ENCODE measurements around the gene SFT2D3. TPM values are rescaled to one million over a fixed set of nuclear protein-coding genes. Genes with fewer than 3 reads are reported as not detected.

SFT2D3 gene
- total and polyA plus RNA-seq, 9 of the 15 experiments (the other 6 are each of a cell fraction or from before 2014, with no cell fraction given) = 7.5 to 9.9 (median 8.9) TPM; not detected in 2

DNA sequence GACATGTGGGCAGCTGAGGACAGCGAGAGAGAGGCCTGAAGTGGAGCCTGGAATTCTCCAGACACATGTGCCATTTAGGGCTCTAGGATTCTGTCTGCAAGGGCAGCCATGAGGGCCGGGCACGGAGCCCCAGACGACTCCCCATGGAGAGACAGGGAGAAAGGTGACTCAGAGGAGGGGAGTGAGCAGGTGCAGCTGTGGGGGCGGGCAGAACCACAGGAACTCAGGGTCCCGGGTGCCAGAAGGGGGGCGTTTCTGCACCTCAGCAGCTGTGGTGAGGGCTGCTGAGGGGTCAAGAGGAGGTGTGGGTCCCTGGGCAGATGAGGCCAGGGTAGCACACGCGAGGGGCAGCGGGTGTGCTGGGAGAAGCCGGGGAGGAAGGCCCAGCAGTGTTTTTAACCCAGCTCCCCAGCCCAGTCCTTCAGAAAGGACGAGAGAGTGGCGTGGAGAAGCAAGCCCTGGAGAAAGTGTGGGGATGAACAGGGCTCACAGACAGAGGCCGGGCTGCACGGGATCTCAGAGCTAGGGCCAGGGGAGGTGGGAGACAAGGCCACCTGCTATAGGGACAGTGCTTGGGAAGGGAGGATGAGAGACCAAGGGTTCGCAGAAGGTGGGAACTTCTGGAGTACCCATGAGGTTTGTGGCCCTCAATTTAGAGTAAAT is 47.7 kb upstream of the SFT2D3 start:
- peaks cover 56 to 82% of the 10 kb centered on the region in 2 experiments for H3K27me3 ChIP-seq (ENCODE audit: control insufficient read depth in 2 of 2, insufficient read depth in 2 of 2, low read length in 2 of 2)
- POLR2A ChIA-PET = interaction anchor here (0.6 to 1.2 kb wide), 2 partner anchors 62 to 127 kb away, joined by 3 read pairs; partner anchors contain the start of gene IWS1
- in situ Hi-C loops (cut with MboI) = no loop called here
- TF ChIP-seq JUNB (CRISPR knock-in tag; conservative IDR thresholded peaks at IDR 0.05) (no peak), RAD51 (IDR thresholded peaks at IDR 0.05; ENCODE audit: borderline replicate concordance, low read depth) (no peak), ARID2 (IDR thresholded peaks at IDR 0.05) (no peak), DDX20 (tag; IDR thresholded peaks at IDR 0.05; ENCODE audit: low read depth) (no peak), FUS (optimal IDR thresholded peaks at IDR 0.05; ENCODE audit: low read depth, low read length) (no peak), SOX6 (IDR thresholded peaks at IDR 0.05) (no peak), CREM (IDR thresholded peaks at IDR 0.05; ENCODE audit: low read depth) (no peak), ZNF699 (CRISPR knock-in tag; IDR thresholded peaks at IDR 0.05; ENCODE audit: insufficient replicate concordance) (no peak), TRIM28 (IDR thresholded peaks at IDR 0.05) (no peak)
- TF ChIP-seq, protein P1, sequence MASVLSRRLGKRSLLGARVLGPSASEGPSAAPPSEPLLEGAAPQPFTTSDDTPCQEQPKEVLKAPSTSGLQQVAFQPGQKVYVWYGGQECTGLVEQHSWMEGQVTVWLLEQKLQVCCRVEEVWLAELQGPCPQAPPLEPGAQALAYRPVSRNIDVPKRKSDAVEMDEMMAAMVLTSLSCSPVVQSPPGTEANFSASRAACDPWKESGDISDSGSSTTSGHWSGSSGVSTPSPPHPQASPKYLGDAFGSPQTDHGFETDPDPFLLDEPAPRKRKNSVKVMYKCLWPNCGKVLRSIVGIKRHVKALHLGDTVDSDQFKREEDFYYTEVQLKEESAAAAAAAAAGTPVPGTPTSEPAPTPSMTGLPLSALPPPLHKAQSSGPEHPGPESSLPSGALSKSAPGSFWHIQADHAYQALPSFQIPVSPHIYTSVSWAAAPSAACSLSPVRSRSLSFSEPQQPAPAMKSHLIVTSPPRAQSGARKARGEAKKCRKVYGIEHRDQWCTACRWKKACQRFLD (CRISPR knock-in tag; IDR thresholded peaks at IDR 0.05) = no peak
- TF ChIP-seq, protein P2, sequence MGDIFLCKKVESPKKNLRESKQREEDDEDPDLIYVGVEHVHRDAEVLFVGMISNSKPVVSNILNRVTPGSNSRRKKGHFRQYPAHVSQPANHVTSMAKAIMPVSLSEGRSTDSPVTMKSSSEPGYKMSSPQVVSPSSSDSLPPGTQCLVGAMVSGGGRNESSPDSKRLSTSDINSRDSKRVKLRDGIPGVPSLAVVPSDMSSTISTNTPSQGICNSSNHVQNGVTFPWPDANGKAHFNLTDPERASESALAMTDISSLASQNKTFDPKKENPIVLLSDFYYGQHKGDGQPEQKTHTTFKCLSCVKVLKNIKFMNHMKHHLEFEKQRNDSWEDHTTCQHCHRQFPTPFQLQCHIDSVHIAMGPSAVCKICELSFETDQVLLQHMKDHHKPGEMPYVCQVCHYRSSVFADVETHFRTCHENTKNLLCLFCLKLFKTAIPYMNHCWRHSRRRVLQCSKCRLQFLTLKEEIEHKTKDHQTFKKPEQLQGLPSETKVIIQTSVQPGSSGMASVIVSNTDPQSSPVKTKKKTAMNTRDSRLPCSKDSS (IDR thresholded peaks at IDR 0.05; ENCODE audit: low read depth, partially characterized antibody) = no peak
- TF ChIP-seq, protein P3, sequence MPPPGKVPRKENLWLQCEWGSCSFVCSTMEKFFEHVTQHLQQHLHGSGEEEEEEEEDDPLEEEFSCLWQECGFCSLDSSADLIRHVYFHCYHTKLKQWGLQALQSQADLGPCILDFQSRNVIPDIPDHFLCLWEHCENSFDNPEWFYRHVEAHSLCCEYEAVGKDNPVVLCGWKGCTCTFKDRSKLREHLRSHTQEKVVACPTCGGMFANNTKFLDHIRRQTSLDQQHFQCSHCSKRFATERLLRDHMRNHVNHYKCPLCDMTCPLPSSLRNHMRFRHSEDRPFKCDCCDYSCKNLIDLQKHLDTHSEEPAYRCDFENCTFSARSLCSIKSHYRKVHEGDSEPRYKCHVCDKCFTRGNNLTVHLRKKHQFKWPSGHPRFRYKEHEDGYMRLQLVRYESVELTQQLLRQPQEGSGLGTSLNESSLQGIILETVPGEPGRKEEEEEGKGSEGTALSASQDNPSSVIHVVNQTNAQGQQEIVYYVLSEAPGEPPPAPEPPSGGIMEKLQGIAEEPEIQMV (tag; conservative IDR thresholded peaks at IDR 0.05; ENCODE audit: low read depth) = no peak
- TF ChIP-seq, protein P4, sequence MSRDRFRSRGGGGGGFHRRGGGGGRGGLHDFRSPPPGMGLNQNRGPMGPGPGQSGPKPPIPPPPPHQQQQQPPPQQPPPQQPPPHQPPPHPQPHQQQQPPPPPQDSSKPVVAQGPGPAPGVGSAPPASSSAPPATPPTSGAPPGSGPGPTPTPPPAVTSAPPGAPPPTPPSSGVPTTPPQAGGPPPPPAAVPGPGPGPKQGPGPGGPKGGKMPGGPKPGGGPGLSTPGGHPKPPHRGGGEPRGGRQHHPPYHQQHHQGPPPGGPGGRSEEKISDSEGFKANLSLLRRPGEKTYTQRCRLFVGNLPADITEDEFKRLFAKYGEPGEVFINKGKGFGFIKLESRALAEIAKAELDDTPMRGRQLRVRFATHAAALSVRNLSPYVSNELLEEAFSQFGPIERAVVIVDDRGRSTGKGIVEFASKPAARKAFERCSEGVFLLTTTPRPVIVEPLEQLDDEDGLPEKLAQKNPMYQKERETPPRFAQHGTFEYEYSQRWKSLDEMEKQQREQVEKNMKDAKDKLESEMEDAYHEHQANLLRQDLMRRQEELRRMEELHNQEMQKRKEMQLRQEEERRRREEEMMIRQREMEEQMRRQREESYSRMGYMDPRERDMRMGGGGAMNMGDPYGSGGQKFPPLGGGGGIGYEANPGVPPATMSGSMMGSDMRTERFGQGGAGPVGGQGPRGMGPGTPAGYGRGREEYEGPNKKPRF (IDR thresholded peaks at IDR 0.05; ENCODE audit: low read depth, low read length) = no peak
- TF ChIP-seq, protein P5, sequence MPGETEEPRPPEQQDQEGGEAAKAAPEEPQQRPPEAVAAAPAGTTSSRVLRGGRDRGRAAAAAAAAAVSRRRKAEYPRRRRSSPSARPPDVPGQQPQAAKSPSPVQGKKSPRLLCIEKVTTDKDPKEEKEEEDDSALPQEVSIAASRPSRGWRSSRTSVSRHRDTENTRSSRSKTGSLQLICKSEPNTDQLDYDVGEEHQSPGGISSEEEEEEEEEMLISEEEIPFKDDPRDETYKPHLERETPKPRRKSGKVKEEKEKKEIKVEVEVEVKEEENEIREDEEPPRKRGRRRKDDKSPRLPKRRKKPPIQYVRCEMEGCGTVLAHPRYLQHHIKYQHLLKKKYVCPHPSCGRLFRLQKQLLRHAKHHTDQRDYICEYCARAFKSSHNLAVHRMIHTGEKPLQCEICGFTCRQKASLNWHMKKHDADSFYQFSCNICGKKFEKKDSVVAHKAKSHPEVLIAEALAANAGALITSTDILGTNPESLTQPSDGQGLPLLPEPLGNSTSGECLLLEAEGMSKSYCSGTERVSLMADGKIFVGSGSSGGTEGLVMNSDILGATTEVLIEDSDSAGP (CRISPR knock-in tag; IDR thresholded peaks at IDR 0.05) = no peak

More for the DNA sequence above, 47.7 kb upstream of the SFT2D3 start:
- BruUV-seq (replicated peaks) = no TSS peak
- no peaks in the 10 kb centered on the region for H3K79me2 ChIP-seq (ENCODE audit: control insufficient read depth, insufficient read depth, low read length)
- no peaks in the 10 kb centered on the region for H3K36me3 ChIP-seq (ENCODE audit: control insufficient read depth, insufficient read depth, low read length)
- no peak overlapping the region for H3K4me2 ChIP-seq (ENCODE audit: insufficient read depth, low read length)
- H3K4me3 ChIP-seq = no peak overlapping the region
- no peak overlapping the region for H2AFZ ChIP-seq (ENCODE audit: low read depth, low read length)
- no peaks in the 10 kb centered on the region for H3K9me3 ChIP-seq (replicated peaks; ENCODE audit: control insufficient read depth, insufficient read depth, low read depth, low read length)
- H3K27ac ChIP-seq (ENCODE audit: extremely low read depth, low read depth, low read length) = no peak overlapping the region
- H3K9me1 ChIP-seq (ENCODE audit: control insufficient read depth, insufficient read depth, low read length) = no peaks in the 10 kb centered on the region
- H3K9ac ChIP-seq (ENCODE audit: insufficient read depth in 1 of 2, low read depth in 2 of 2, low read length in 2 of 2) = no peak overlapping the region
- CTCF ChIA-PET (ENCODE audit: low intra/inter-chr PET ratio) = no interaction called here
- H4K20me1 ChIP-seq (replicated peaks; ENCODE audit: control insufficient read depth, insufficient read depth, low read length) = peaks cover 13% of the 10 kb centered on the region; the same call in 1 of the 2 replicates
- peaks cover 0 to 30% of the 10 kb centered on the region in 2 experiments; a peak in 1 of 5 replicates for H3K4me1 ChIP-seq (replicated peaks in 1 of 2; ENCODE audit: control insufficient read depth in 2 of 2, insufficient read depth in 2 of 2, low read length in 2 of 2)
- intact Hi-C loops (cut with micrococcal nuclease) = no loop called here
- no peak for FAIRE-seq
- no peak for ATAC-seq
- 4% methylated on average over 16 of the region's 16 CpGs for WGBS (ENCODE audit: insufficient coverage, low coverage, missing lambda C conversion rate)
- DNase-seq (ENCODE audit: extremely low read depth in 1 of 4, low spot score in 3 of 4) = no peak

Data from K562 (cell line).